Neural progenitor cell (in vitro differentiated cells): ENCODE results near the gene S1PR4. TPM values are rescaled to one million over a fixed set of nuclear protein-coding genes. Genes with fewer than 3 reads are reported as not detected.

Experiments used
- DNase-seq: peaks from one replicate; pipeline ENCODE4 v3.0.0-alpha.2; 2016; ENCODE audit warnings: low spot score
- H2AFZ ChIP-seq: fragments of 200-600 bp; sonication (generic); replicated peaks from 2 replicates; pipeline ENCODE4 v1.6.1; 2016; ENCODE audit warnings: antibody characterized with exemption
- H3F3A ChIP-seq: fragments of 200-600 bp; sonication (generic); 2 replicates; pipeline ENCODE4 v1.6.1; 2016; ENCODE audit warnings: antibody characterized with exemption, low read depth
- H3K27ac ChIP-seq: fragments of 200-600 bp; sonication (generic); 2 replicates; pipeline ENCODE4 v1.5.1; 2016; ENCODE audit warnings: mild to moderate bottlenecking
- H3K27me3 ChIP-seq: fragments of 200-600 bp; sonication (generic); 2 replicates; pipeline ENCODE4 v1.6.1; 2016; ENCODE audit warnings: mild to moderate bottlenecking, moderate library complexity
- H3K36me3 ChIP-seq: fragments of 200-600 bp; sonication (generic); 2 replicates; pipeline ENCODE4 v1.5.1; 2016
- H3K4me1 ChIP-seq: fragments of 200-600 bp; sonication (generic); 2 replicates; pipeline ENCODE4 v1.6.1; 2016; ENCODE audit warnings: mixed run types
- H3K4me2 ChIP-seq: fragments of 200-600 bp; sonication (generic); 2 replicates; pipeline ENCODE4 v1.6.1; 2016
- H3K4me3 ChIP-seq: fragments of 200-600 bp; sonication (generic); 2 replicates; pipeline ENCODE4 v1.5.1; 2016
- H3K79me2 ChIP-seq: fragments of 200-600 bp; sonication (generic); 2 replicates; pipeline ENCODE4 v1.6.1; 2016; ENCODE audit warnings: low read depth
- H3K9ac ChIP-seq: fragments of 200-600 bp; sonication (generic); 2 replicates; pipeline ENCODE4 v1.6.1; 2016
- H3K9me3 ChIP-seq: fragments of 200-600 bp; sonication (generic); 2 replicates; pipeline ENCODE4 v1.5.1; 2016; ENCODE audit warnings: low read depth
- H4K20me1 ChIP-seq: fragments of 200-600 bp; sonication (generic); 2 replicates; pipeline ENCODE4 v1.6.1; 2016; ENCODE audit warnings: low read depth
- H3K27ac Mint-ChIP-seq: 3 replicates; pipeline ENCODE4 v1.8.0; 2021; ENCODE audit warnings: mixed read lengths
- H3K27me3 Mint-ChIP-seq: 2 replicates; pipeline ENCODE4 v1.8.0; 2022; ENCODE audit warnings: low read depth, mild to moderate bottlenecking, inconsistent platforms, moderate library complexity, mixed read lengths; ENCODE audit not compliant: insufficient read depth
- H3K36me3 Mint-ChIP-seq: 3 replicates; pipeline ENCODE4 v1.8.0; 2021; ENCODE audit warnings: mixed read lengths
- H3K4me1 Mint-ChIP-seq: 3 replicates; pipeline ENCODE4 v1.8.0; 2021; ENCODE audit warnings: mixed read lengths
- H3K4me3 Mint-ChIP-seq: 3 replicates; pipeline ENCODE4 v1.8.0; 2021; ENCODE audit warnings: mild to moderate bottlenecking, moderate library complexity, mixed read lengths
- H3K9me3 Mint-ChIP-seq: 3 replicates; pipeline ENCODE4 v1.8.0; 2020; ENCODE audit warnings: mixed read lengths
- CTCF ChIP-seq: fragments of 200-600 bp; sonication (generic); IDR thresholded peaks from 2 replicates; pipeline ENCODE4 v1.5.1; 2017; ENCODE audit warnings: antibody characterized with exemption, mild to moderate bottlenecking
- EZH2 ChIP-seq: fragments of 200-600 bp; sonication (generic); IDR thresholded peaks from 2 replicates; pipeline ENCODE4 v1.6.1; 2017; ENCODE audit warnings: antibody characterized with exemption, mild to moderate bottlenecking, moderate library complexity
- EZH2phosphoT487 ChIP-seq: fragments of 200-600 bp; sonication (generic); IDR thresholded peaks from 2 replicates; pipeline ENCODE4 v1.6.1; 2017; ENCODE audit warnings: antibody characterized with exemption
- total RNA-seq: library from RNA; depleted of rRNA; stranded (reverse); fragments of >200 nt; gene quantifications from 2 replicates; pipeline ENCODE4 v1.2.3, GENCODE V29; 2015; ENCODE audit warnings: low replicate concordance

S1PR4 gene
- total RNA-seq, 1 donor from 2014 or later: not detected

GRCh38 chr19:3146677-3147100 is 31.9 kb upstream of the S1PR4 start:
- peaks cover 12% of the 10 kb centered on the region for H3K27me3 Mint-ChIP-seq
- no peak overlapping the region for H3K4me2 ChIP-seq
- no peaks in the 10 kb centered on the region for H3K36me3 Mint-ChIP-seq

GRCh38 chr19:3148503-3148902 is 30.1 kb upstream of the S1PR4 start:
- no peak for TF ChIP-seq EZH2phosphoT487
- no peak for TF ChIP-seq EZH2
- TF ChIP-seq CTCF: no peak
- H3K4me1 Mint-ChIP-seq: peaks cover 11% of the 10 kb centered on the region

More at GRCh38 chr19:3146677-3147100, 31.9 kb upstream of the S1PR4 start:
- Mint-ChIP-seq H3K27ac (no peak overlapping the region), H3K4me3 (peak overlapping the region; percentile 21), H3K9me3 (no peaks in the 10 kb centered on the region), H3K4me1 (peaks cover 11% of the 10 kb centered on the region)
- H3K79me2 ChIP-seq: no peaks in the 10 kb centered on the region
- H3K9ac ChIP-seq: no peak overlapping the region
- peaks cover 3% of the 10 kb centered on the region for H3K4me1 ChIP-seq
- H3K4me3 ChIP-seq: no peak overlapping the region
- no peak overlapping the region for H3K27ac ChIP-seq
- no peaks in the 10 kb centered on the region for H4K20me1 ChIP-seq
- H3K36me3 ChIP-seq: no peaks in the 10 kb centered on the region
- H2AFZ ChIP-seq: no peak overlapping the region
- no peaks in the 10 kb centered on the region for H3K27me3 ChIP-seq
- no peaks in the 10 kb centered on the region for H3K9me3 ChIP-seq
- peak; percentile 62 for TF ChIP-seq CTCF
- TF ChIP-seq EZH2: no peak
- no peaks in the 10 kb centered on the region for H3F3A ChIP-seq
- DNase-seq: peak; percentile 27

GRCh38 chr19:3149089-3149488 is 29.5 kb upstream of the S1PR4 start:
- no peak overlapping the region for H2AFZ ChIP-seq

More at GRCh38 chr19:3148503-3148902, 30.1 kb upstream of the S1PR4 start:
- Histone ChIP-seq H3K79me2 (no peaks in the 10 kb centered on the region), H3F3A (no peaks in the 10 kb centered on the region), H2AFZ (no peak overlapping the region), H3K4me1 (peaks cover 3% of the 10 kb centered on the region), H3K27me3 (no peaks in the 10 kb centered on the region), H3K36me3 (no peaks in the 10 kb centered on the region), H3K4me3 (no peak overlapping the region), H3K4me2 (no peak overlapping the region), H3K9ac (no peak overlapping the region), H4K20me1 (no peaks in the 10 kb centered on the region), H3K9me3 (no peaks in the 10 kb centered on the region), H3K27ac (no peak overlapping the region)
- no peaks in the 10 kb centered on the region for H3K9me3 Mint-ChIP-seq
- H3K4me3 Mint-ChIP-seq: no peak overlapping the region
- H3K36me3 Mint-ChIP-seq: no peaks in the 10 kb centered on the region
- no peak overlapping the region for H3K27ac Mint-ChIP-seq
- peaks cover 12% of the 10 kb centered on the region for H3K27me3 Mint-ChIP-seq
- no peak for DNase-seq

More at GRCh38 chr19:3149089-3149488, 29.5 kb upstream of the S1PR4 start:
- no peaks in the 10 kb centered on the region for H3K79me2 ChIP-seq
- no peaks in the 10 kb centered on the region for H4K20me1 ChIP-seq
- peaks cover 12% of the 10 kb centered on the region for H3K27me3 Mint-ChIP-seq
- no peak overlapping the region for H3K9ac ChIP-seq
- no peak for DNase-seq
- no peak overlapping the region for H3K4me3 Mint-ChIP-seq
- H3K4me1 Mint-ChIP-seq: peaks cover 11% of the 10 kb centered on the region
- no peaks in the 10 kb centered on the region for H3K36me3 ChIP-seq
- no peaks in the 10 kb centered on the region for H3K9me3 ChIP-seq
- no peaks in the 10 kb centered on the region for H3F3A ChIP-seq
- no peak for TF ChIP-seq EZH2phosphoT487
- no peak for TF ChIP-seq CTCF
- TF ChIP-seq EZH2: no peak
- H3K27ac Mint-ChIP-seq: no peak overlapping the region
- H3K27ac ChIP-seq: no peak overlapping the region
- no peak overlapping the region for H3K4me3 ChIP-seq
- H3K9me3 Mint-ChIP-seq: no peaks in the 10 kb centered on the region
- no peaks in the 10 kb centered on the region for H3K36me3 Mint-ChIP-seq
- H3K27me3 ChIP-seq: no peaks in the 10 kb centered on the region
- peaks cover 3% of the 10 kb centered on the region for H3K4me1 ChIP-seq
- H3K4me2 ChIP-seq: no peak overlapping the region
